Measurements from ENCODE around the gene DIP2B. TPM values are rescaled to one million over a fixed set of nuclear protein-coding genes. Genes with fewer than 3 reads are reported as not detected.

DIP2B gene
- polyA plus RNA-seq, 1 of the 3 experiments (the other 2 are of a cell fraction), result 6.6 TPM

GRCh38 chr12:50641566-50641965, 136.8 kb downstream of the DIP2B start:
- POLR2A ChIA-PET, result interaction anchor here (0.7 to 0.9 kb wide), 2 partner anchors 33 to 133 kb away, joined by 3 to 4 read pairs; no protein-coding TSS in a partner anchor

GRCh38 chr12:50642035-50642451, 137.3 kb downstream of the DIP2B start:
- H3K27ac ChIP-seq (ENCODE audit: low read depth in 2 of 2, low read length in 1 of 2), result peak overlapping the region in 1 of 2 experiments; percentile 66; a peak in 2 of 4 replicates
- no peak for TF ChIP-seq POLR2AphosphoS5 (IDR thresholded peaks at IDR 0.05; ENCODE audit: low read depth, low read length)
- peak; percentile 49; the same call in 1 of the 2 replicates for TF ChIP-seq FOSL2 (IDR thresholded peaks at IDR 0.05; ENCODE audit: borderline replicate concordance, low read depth)
- no peak for TF ChIP-seq USF1 (IDR thresholded peaks at IDR 0.05; ENCODE audit: borderline replicate concordance, low read depth)
- TF ChIP-seq FOXJ3 (CRISPR knock-in tag; IDR thresholded peaks at IDR 0.05), result no peak
- TF ChIP-seq NRF1 (IDR thresholded peaks at IDR 0.05; ENCODE audit: low read depth, low read length), result no peak
- TF ChIP-seq MEF2A (IDR thresholded peaks at IDR 0.05; ENCODE audit: borderline replicate concordance, low read depth), result no peak
- peak; percentile 33; the same call in 1 of the 2 replicates for TF ChIP-seq RXRA (IDR thresholded peaks at IDR 0.05; ENCODE audit: borderline replicate concordance, low read depth)
- peak; percentile 42 for TF ChIP-seq TCF12 (IDR thresholded peaks at IDR 0.05)
- peak; percentile 57 for TF ChIP-seq PBX3 (IDR thresholded peaks at IDR 0.05)
- TF ChIP-seq ZBTB33 (IDR thresholded peaks at IDR 0.05; ENCODE audit: borderline replicate concordance, low read depth), result no peak
- 0 out of 2 replicates have a peak, but pooled peaks have one; percentile 36 for TF ChIP-seq YY1 (IDR thresholded peaks at IDR 0.05; ENCODE audit: low read depth)
- TF ChIP-seq MAX (IDR thresholded peaks at IDR 0.05; ENCODE audit: low read depth), result no peak
- TF ChIP-seq GABPA (IDR thresholded peaks at IDR 0.05; ENCODE audit: low read depth), result no peak
- no peak for TF ChIP-seq MXI1 (IDR thresholded peaks at IDR 0.05; ENCODE audit: low read depth, low read length)
- no peak for TF ChIP-seq GATA2 (CRISPR knock-in tag; IDR thresholded peaks at IDR 0.05)
- TF ChIP-seq TEAD4 (IDR thresholded peaks at IDR 0.05; ENCODE audit: borderline replicate concordance, insufficient read depth), result no peak
- TF ChIP-seq NFIC (IDR thresholded peaks at IDR 0.05; ENCODE audit: borderline replicate concordance), result no peak

More at GRCh38 chr12:50641566-50641965, 136.8 kb downstream of the DIP2B start:
- no peak for DNase-seq
- CTCF ChIA-PET, result interaction anchor here (1.4 to 9.7 kb wide), 2 partner anchors 11 to 135 kb away, joined by 3 to 165 read pairs; partner anchors contain the start of gene DIP2B
- peak overlapping the region; percentile 2; the same call in 1 of the 2 replicates for H3K4me2 ChIP-seq
- no peaks in the 10 kb centered on the region for H4K20me1 ChIP-seq (ENCODE audit: insufficient read depth)
- no peaks in the 10 kb centered on the region for H3K9me3 ChIP-seq
- 0 out of 2 replicates have a peak overlapping the region, but pooled peaks have one; percentile 27 for H2AFZ ChIP-seq (ENCODE audit: low read depth)
- H3K79me2 ChIP-seq (ENCODE audit: insufficient read depth), result peaks cover 9% of the 10 kb centered on the region; the same call in 1 of the 2 replicates
- no peak overlapping the region for H3K4me3 ChIP-seq (ENCODE audit: low read depth in 2 of 2, low read length in 1 of 2)
- WGBS (ENCODE audit: low lambda C conversion rate), result 94% methylated on average over 3 of the region's 5 CpGs
- peaks cover 3 to 25% of the 10 kb centered on the region in 2 experiments; a peak in 3 of 4 replicates for H3K4me1 ChIP-seq (ENCODE audit: control insufficient read depth in 1 of 2, insufficient read depth in 2 of 2, low read depth in 1 of 2, low read length in 1 of 2)
- TF ChIP-seq JUND (IDR thresholded peaks at IDR 0.05) (no peak), CHD2 (IDR thresholded peaks at IDR 0.05; ENCODE audit: low read length, partially characterized antibody) (no peak), MEF2A (IDR thresholded peaks at IDR 0.05; ENCODE audit: borderline replicate concordance, low read depth) (no peak), NRF1 (IDR thresholded peaks at IDR 0.05; ENCODE audit: low read depth, low read length) (no peak), RFX5 (IDR thresholded peaks at IDR 0.05; ENCODE audit: low read length) (no peak), MXI1 (IDR thresholded peaks at IDR 0.05; ENCODE audit: low read depth, low read length) (no peak), GABPA (IDR thresholded peaks at IDR 0.05; ENCODE audit: low read depth) (no peak), NFIC (IDR thresholded peaks at IDR 0.05; ENCODE audit: borderline replicate concordance) (no peak), FOSL2 (IDR thresholded peaks at IDR 0.05; ENCODE audit: borderline replicate concordance, low read depth) (no peak), PBX3 (IDR thresholded peaks at IDR 0.05) (no peak)
- peak overlapping the region in 1 of 2 experiments; percentile 66; a peak in 2 of 4 replicates for H3K27ac ChIP-seq (ENCODE audit: low read depth in 2 of 2, low read length in 1 of 2)
- no peaks in the 10 kb centered on the region for H3K27me3 ChIP-seq (ENCODE audit: insufficient read depth)
- H3K9ac ChIP-seq, result no peak overlapping the region
- H3K9me2 ChIP-seq, result no peaks in the 10 kb centered on the region
- no peaks in the 10 kb centered on the region for H3K36me3 ChIP-seq (replicated peaks in 1 of 2; ENCODE audit: control insufficient read depth in 1 of 2, insufficient read depth in 2 of 2, low read length in 1 of 2)
- peaks cover 9% of the 10 kb centered on the region for H3F3A ChIP-seq (replicated peaks; ENCODE audit: insufficient read depth)

More at GRCh38 chr12:50642035-50642451, 137.3 kb downstream of the DIP2B start:
- no peaks in the 10 kb centered on the region for H4K20me1 ChIP-seq (ENCODE audit: insufficient read depth)
- POLR2A ChIA-PET, result interaction anchor here (0.7 to 0.9 kb wide), 2 partner anchors 34 to 134 kb away, joined by 3 to 4 read pairs; no protein-coding TSS in a partner anchor
- H3F3A ChIP-seq (replicated peaks; ENCODE audit: insufficient read depth), result peaks cover 9% of the 10 kb centered on the region
- H3K9me2 ChIP-seq, result no peaks in the 10 kb centered on the region
- H3K9ac ChIP-seq, result no peak overlapping the region
- peaks cover 9% of the 10 kb centered on the region; the same call in 1 of the 2 replicates for H3K79me2 ChIP-seq (ENCODE audit: insufficient read depth)
- CTCF ChIA-PET, result interaction anchor here (1.4 to 9.7 kb wide), 2 partner anchors 12 to 136 kb away, joined by 3 to 165 read pairs; partner anchors contain the start of gene DIP2B
- peaks cover 3 to 27% of the 10 kb centered on the region in 2 experiments; a peak in 3 of 4 replicates for H3K4me1 ChIP-seq (ENCODE audit: control insufficient read depth in 1 of 2, insufficient read depth in 2 of 2, low read depth in 1 of 2, low read length in 1 of 2)
- peak overlapping the region; percentile 2; the same call in 1 of the 2 replicates for H3K4me2 ChIP-seq
- H3K27me3 ChIP-seq (ENCODE audit: insufficient read depth), result no peaks in the 10 kb centered on the region
- H3K4me3 ChIP-seq (ENCODE audit: low read depth in 2 of 2, low read length in 1 of 2), result no peak overlapping the region
- no peaks in the 10 kb centered on the region for H3K36me3 ChIP-seq (replicated peaks in 1 of 2; ENCODE audit: control insufficient read depth in 1 of 2, insufficient read depth in 2 of 2, low read length in 1 of 2)
- no peak for DNase-seq
- 7% methylated on average over 1 of the region's 1 CpG for WGBS (ENCODE audit: low lambda C conversion rate)
- 0 out of 2 replicates have a peak overlapping the region, but pooled peaks have one; percentile 27 for H2AFZ ChIP-seq (ENCODE audit: low read depth)
- no peaks in the 10 kb centered on the region for H3K9me3 ChIP-seq
